ENCODE measurements around the gene NHSL1.
A peak's percentile ranks its signal among the peaks of the same experiment; 100 is the strongest.

NHSL1 gene

GRCh38 chr6:138521790-138522189, 22.5 kb upstream of the NHSL1 start:
- DNase-seq, result no peak

DNA sequence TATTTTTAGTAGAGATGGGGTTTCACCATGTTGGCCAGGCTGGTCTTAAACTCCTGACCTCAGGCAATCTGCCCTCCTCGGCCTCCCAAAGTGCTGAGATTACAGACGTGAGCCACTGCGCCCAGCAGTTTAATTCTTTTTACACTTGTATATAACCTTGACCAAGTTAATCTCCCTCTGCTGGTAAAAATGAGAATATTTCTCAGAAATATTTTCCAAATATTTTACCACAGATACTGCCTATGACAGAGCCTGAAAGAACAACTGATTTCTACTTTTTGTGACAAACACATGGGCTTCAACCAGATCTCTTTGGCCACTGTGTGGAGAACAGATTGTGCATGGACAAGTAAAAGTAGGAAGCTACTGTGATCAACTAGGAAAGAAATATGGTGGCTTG, 21.2 kb upstream of the NHSL1 start:
- DNase-seq, result no peak

DNA sequence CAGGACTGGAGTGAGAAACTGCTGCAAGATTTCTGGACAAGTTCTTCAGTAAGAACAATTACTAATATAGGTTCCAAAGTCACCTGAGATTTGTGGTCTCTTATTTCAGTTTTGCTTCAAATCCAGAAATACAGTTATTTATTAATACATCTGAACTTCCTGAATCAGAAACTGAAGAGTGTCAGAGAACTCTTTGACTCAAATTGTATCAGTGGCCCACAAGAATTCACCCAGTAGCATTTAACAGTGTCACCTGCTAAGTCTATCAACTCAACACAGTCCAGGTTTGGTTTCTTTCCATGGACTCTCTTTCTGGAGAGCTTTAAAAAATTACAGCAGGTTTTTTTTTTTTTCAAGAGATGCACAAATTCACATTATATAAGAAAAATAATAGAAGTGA, 18.8 kb upstream of the NHSL1 start:
- no peak for DNase-seq

DNA sequence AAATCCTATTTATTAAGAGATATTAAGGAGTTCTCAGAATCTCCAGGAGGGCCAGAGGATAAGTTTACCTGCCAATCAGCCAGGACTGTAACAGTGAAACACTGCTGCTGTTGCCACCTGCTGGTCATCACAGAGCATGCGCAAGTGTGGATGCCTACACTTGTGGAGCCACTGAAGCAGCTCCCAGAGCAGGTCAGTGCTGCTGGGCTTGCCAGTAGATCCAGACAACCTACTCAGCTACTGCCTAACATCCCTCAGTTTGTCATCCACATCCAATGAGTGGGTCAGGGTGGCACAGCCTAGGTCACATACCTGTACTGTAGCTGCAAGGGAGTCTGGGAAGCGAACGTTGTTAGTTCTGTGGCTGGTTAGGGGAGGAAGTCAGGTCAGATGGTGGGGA, 18.3 kb upstream of the NHSL1 start:
- peak; percentile 50 to 55 for DNase-seq

DNA sequence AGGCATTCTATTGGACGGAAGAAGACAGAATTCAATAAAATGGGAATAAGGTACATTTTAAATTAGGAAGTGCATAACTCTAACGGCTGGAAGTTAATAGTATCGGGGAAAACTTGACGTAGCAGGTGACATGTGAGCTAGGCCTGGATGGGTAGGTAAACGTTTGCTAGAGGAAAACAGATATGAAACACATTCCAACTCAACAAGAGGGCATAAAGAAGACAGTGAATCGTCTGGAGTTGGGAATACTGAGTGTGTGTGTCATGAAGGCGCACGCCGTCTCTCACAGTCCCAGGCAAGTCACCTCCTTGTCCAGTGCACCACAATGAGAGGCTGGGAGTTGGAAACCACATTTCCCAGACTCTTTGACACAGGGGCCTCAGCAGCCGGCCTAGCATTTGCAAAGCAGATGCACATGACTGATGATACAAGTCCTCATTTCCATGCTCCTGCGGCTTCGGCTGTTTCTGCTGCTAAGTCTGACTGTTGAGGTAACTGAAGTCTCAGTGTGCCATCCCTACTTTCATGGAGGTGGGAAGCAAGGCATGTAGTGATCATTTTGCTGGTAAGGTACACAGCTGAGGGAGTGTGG, 16.5 kb upstream of the NHSL1 start:
- no peak for DNase-seq

GRCh38 chr6:138514860-138515540, 15.7 kb upstream of the NHSL1 start:
- DNase-seq, result no peak

DNA sequence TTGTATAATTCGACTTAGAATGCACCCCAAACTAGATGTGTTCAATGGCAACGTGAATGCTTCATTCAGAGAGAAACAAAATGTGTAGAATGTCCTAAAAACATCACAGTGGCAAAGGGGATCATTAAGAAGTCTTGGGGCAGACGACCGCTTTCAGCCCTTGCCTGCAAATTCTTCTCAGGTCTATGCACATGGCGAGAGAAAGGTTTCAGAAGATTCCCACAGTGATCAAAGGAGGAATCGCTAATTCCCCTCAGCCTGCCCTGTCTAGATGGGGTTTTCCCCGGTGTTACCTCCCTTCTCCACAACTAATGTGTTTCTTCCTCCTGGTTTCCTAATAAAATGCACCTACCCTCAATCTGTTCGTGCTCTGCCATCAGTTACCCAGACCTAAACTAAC, 13.3 kb upstream of the NHSL1 start:
- no peak for DNase-seq

DNA sequence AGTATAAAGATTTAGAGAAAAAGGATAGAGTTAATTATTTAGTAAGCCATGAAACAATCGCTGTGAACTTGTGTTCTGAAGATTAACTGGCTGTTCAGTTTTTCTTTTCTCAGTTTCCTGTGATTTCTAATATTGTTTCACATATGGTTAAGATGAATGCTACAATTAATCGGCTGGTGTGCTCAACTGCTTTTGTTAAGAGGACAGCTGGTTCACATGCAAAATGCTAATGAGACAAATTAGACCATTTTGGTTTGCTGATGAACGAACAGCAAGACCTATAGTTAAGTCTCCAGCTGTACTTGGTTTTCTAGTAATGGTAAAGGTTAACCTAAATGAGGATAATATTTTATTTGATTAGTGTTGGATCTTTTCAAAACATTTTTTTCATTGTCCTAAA, 10.8 kb upstream of the NHSL1 start:
- no peak for DNase-seq

GRCh38 chr6:138509371-138509770, 10.1 kb upstream of the NHSL1 start:
- DNase-seq, result peak; percentile 39 to 45

DNA sequence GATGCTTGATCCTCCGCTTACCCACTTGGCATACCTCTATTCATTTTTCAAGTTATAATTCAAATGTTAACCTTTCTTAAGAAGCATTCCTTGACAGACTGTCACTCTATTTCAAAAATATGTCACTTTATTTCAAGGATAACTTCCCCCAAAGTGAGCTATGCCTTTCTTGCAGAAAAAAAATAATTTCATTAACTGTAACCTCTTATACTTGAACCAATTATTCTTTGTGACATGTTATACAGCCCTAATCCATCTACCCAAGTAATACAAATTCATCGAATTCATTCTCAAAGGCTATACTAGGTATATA, 9.3 kb upstream of the NHSL1 start:
- DNase-seq, result no peak

GRCh38 chr6:138507977-138508675, 8.8 kb upstream of the NHSL1 start:
- DNase-seq, result no peak

DNA sequence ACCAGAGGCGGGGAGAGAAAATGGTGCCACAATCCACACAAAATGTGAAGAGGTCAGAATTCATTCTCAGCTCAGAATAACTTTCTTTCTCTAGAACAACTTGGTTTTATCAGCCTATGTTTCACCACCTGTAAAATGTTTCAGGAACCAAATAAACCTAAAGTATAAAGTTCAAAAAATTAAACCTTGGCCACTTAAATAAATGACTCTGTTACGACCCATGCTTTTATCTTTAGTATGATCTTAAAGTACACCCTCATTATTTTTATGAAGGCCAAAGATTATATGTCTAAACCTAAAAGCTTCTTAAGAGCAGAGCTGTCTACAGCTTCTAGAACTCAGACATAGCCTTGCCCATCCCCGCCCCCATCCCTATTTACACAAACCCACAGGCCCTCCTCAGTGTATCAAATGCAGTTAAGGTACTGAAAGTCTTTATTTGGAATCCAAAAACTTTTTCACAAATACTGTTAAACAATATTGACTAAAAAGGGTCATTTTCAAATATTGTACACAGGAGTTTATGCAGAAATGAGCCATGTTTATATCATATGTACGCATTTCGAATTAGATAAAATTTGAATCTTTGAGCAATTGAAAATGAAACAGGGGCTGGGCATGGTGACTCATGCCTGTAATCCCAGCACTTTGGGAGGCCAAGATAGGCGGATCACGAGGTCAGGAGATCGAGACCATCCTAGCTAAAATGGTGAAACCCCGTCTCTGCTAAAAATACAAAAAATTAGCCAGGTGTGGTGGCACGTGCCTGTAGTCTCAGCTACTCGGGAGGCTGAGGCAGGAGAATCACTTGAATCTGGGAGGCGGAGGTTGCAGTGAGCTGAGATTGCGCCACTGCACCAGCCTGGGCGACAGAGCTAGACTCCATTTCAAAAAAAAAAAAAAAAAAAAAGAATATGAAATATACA, 5.7 kb upstream of the NHSL1 start:
- DNase-seq, result no peak

DNA sequence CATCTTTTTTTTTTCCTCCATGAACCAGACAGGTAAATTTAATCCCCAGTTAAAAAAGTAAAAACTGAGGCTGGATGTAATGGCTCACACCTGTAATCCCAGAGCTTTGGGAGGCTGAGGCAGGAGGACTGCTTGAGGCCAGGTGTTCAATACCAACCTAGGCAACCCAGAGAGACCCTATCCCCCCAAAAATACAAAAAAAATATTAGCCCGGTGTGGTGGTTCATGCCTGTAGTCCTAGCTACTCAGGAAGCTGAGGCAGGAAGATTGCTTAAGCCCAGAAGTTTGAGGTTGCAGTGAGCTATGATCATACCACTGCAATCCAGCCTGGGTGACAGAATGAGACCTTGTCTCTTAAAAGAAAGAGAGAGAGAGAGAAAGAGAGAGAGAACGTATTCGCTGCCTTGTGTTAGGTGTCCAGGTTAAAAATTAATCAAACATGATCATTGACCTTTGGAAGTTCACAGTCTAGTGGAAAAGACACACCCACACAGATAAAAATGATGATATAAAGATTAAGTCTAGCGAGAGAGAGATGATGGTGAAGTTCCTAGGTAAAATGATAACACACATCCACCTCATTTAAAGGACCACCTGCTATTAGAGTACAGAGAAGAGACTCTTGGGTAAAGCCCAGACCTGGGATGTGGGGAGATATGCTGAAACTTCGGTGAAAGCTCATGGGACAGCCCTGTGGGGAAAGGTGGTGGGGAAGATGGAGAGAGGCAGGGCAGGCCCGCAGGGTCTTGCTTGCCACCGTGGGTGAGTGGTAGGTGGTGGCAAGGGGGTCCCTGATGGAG, 4.8 kb upstream of the NHSL1 start:
- no peak for DNase-seq

DNA sequence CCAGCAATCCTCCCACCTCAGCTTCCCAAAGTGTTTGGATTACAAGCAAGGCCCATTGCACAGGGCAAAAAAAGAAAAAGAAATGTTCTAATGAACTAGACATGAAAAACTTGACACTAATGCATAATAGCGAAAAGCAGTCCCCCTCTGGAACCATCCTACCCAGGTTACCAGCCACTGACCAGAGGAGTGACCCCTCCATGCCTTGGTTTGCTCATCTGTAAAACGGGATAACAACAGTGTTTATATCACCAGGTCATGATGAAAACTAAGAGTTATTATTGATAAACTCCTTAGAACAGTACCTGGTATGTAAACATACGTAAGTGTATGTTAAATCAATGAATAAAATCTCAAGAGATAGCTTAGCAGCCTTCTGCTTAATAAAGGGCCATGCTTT, 3.3 kb upstream of the NHSL1 start:
- no peak for DNase-seq

- DNase-seq, result no peak
Observed at GRCh38 chr6:138500867-138501446, 1.7 kb upstream of the NHSL1 start.

- DNase-seq, result no peak
Observed at GRCh38 chr6:138500045-138500665, 861 bp upstream of the NHSL1 start.

DNA sequence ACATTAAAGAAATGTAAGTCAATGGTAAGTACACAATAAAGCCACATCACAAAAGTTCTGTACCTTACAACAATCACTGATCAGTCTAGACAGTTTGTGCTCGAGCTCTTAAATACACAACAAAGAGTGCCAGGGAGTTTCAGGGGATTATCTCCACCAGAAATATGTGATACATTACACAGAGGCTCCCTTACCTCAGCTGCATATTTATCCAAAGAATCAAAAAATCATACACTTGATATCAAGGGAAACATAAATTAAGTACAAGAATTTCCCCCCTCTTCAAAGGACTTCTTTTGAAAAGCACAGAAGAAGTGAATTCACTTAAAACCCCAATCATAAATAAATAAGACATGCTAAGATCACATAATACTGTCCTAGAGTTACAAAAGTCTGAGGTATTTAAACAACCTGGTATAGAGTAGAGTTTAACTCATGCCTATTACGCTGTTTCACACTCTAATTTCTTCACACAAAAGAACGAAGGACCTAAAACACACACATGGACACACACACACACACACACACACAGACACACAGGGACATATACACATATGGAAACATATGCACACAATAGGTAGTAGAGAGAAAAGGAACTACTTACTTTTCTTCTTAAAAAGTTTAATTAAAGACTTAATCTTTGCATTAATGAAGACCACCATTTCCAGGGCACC, 528 bp downstream of the NHSL1 start:
- DNase-seq, result no peak

- no peak for DNase-seq
Observed at GRCh38 chr6:138497286-138497685, 2.0 kb downstream of the NHSL1 start.

GRCh38 chr6:138494312-138494711, 5.0 kb downstream of the NHSL1 start:
- no peak for DNase-seq

DNA sequence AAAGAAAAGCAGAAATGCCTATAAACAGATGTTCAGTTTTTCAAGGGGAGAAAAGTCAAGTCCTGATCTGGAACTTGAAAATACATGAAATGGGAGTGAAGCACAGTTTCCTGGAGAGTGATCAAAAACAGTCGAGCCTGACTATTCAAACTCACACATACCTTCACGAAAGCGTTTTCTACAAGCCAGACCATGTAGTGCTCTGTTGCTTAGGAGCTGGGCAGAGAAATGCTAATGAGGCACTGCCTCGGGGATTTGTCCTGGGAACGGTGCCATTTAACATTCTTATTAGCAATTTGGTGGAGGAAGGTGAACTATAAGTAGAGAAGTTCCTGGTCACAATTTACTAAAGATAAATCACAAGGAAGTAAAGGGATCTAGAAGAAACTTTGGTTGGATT, 5.9 kb downstream of the NHSL1 start:
- DNase-seq, result no peak

- DNase-seq, result no peak
Observed at GRCh38 chr6:138492871-138493270, 6.4 kb downstream of the NHSL1 start.

Measured in activated CD4-positive, alpha-beta T cell treated with anti-CD3 and anti-CD28 coated beads for 4 hours (primary cell).